NCI-H1694 treated with DMSO at 0.1 percent for 48 hours (cell line): ENCODE results near the gene MAOB.
"Not testable (repeated sequence)": the region's sequence is repeated elsewhere in the genome, so short reads cannot be mapped to it uniquely, and the experiment has no call there.

Experiments
- DNase-seq: peaks from one replicate; lab custom pipeline; 2025; lab: John Stamatoyannopoulos, UW

Gene MAOB

GRCh38 chrX:43882294-43882681, at the start of gene MAOB:
Gene MAOB (minus strand): TSS chrX:43882450. CDS start chrX:43882299, 151 bp downstream.
- no peak for DNase-seq

- DNase-seq: not testable (repeated sequence)
Observed at GRCh38 chrX:43922032-43922431, 39.8 kb upstream of the MAOB start.

GRCh38 chrX:43910772-43911171, 28.5 kb upstream of the MAOB start:
- not testable (repeated sequence) for DNase-seq

- no peak for DNase-seq
Observed at GRCh38 chrX:43910012-43910411, 27.8 kb upstream of the MAOB start.

- no peak for DNase-seq
Observed at GRCh38 chrX:43909141-43909540, 26.9 kb upstream of the MAOB start.

- DNase-seq: no peak
Observed at GRCh38 chrX:43899878-43900815, 17.9 kb upstream of the MAOB start.

- DNase-seq: no peak
Observed at GRCh38 chrX:43898406-43899035, 16.3 kb upstream of the MAOB start.

- DNase-seq: no peak
Observed at GRCh38 chrX:43897290-43897689, 15.0 kb upstream of the MAOB start.

GRCh38 chrX:43892336-43892870, 10.2 kb upstream of the MAOB start:
- DNase-seq: no peak

- no peak for DNase-seq
Observed at GRCh38 chrX:43885617-43886016, 3.4 kb upstream of the MAOB start.

- no peak for DNase-seq
Observed at GRCh38 chrX:43881410-43882293, 598 bp downstream of the MAOB start.

- no peak for DNase-seq
Observed at GRCh38 chrX:43880425-43880824, 1.8 kb downstream of the MAOB start.

- no peak for DNase-seq
Observed at GRCh38 chrX:43878906-43879526, 3.2 kb downstream of the MAOB start.

- no peak for DNase-seq
Observed at GRCh38 chrX:43876680-43877079, 5.6 kb downstream of the MAOB start.

GRCh38 chrX:43870758-43871419, 11.4 kb downstream of the MAOB start:
- DNase-seq: no peak

GRCh38 chrX:43870011-43870410, 12.2 kb downstream of the MAOB start:
- DNase-seq: no peak

GRCh38 chrX:43868791-43869190, 13.5 kb downstream of the MAOB start:
- no peak for DNase-seq

- no peak for DNase-seq
Observed at GRCh38 chrX:43866423-43866822, 15.8 kb downstream of the MAOB start.

GRCh38 chrX:43865791-43866190, 16.5 kb downstream of the MAOB start:
- no peak for DNase-seq

GRCh38 chrX:43862434-43862833, 19.8 kb downstream of the MAOB start:
- no peak for DNase-seq

- no peak for DNase-seq
Observed at GRCh38 chrX:43861750-43862149, 20.5 kb downstream of the MAOB start.
